B cell (primary cell): ENCODE data around the gene PIK3R3. TPM values are rescaled to one million over a fixed set of nuclear protein-coding genes. Genes with fewer than 3 reads are reported as not detected.

Source experiments
- ATAC-seq: fragments of 200-7000 bp; cut with Tn5 transposase; one replicate; pipeline ENCODE4 v1.10.0; 2021; ENCODE audit warnings: low read depth, mild to moderate bottlenecking, moderate number of reproducible peaks, moderate library complexity
- CTCF ChIA-PET: fragments of 350-600 bp; sonication (Branson Sonifier 250); formaldehyde crosslinking; loops from one replicate; lab custom pipeline; 2021; ENCODE audit warnings: antibody characterized with exemption, inconsistent platforms; lab: Charles Lee
- POLR2A ChIA-PET: fragments of 350-600 bp; sonication (Branson Sonifier 250); formaldehyde crosslinking; loops from one replicate; lab custom pipeline; 2021; ENCODE audit warnings: antibody characterized with exemption; lab: Charles Lee
- DNase-seq: peaks from one replicate; pipeline ENCODE4 v3.0.0; 2013
- H2AFZ ChIP-seq: 2 replicates; pipeline ENCODE4 v1.6.1; 2012; ENCODE audit warnings: mild to moderate bottlenecking, low read depth, low read length; ENCODE audit not compliant: insufficient read depth, poor library complexity, severe bottlenecking
- H3K27ac ChIP-seq, 2 donors: 1 replicate in 1 of 2; 2 replicates in 1 of 2; pipeline ENCODE4 v1.5.1; 2012 to 2013; ENCODE audit warnings: low read length in 2 of 2, mild to moderate bottlenecking in 2 of 2, moderate library complexity in 1 of 2
- H3K27me3 ChIP-seq, 4 experiments: fragments of 200-600 bp in 1 of 4; sonication (generic) in 1 of 4; replicated peaks in 1 of 4; 1 replicate in 2 of 4; 2 replicates in 2 of 4; pipeline versions ENCODE4 v1.6.1 to v1.7.0; 2013 to 2016; ENCODE audit warnings: low read length in 3 of 4, mild to moderate bottlenecking in 2 of 4, mixed read lengths in 1 of 4, moderate library complexity in 1 of 4; ENCODE audit not compliant: insufficient read depth in 4 of 4, control insufficient read depth in 3 of 4; ENCODE audit errors: control extremely low read depth in 1 of 4
- H3K36me3 ChIP-seq, 2 experiments: replicated peaks in 1 of 2; 1 replicate in 1 of 2; 2 replicates in 1 of 2; pipeline versions ENCODE4 v1.6.1 to v1.7.1; 2013; ENCODE audit warnings: low read length in 1 of 2; ENCODE audit not compliant: insufficient read depth in 2 of 2, control insufficient read depth in 1 of 2; ENCODE audit errors: control extremely low read depth in 1 of 2, extremely low read depth in 1 of 2
- H3K4me1 ChIP-seq, 2 donors: fragments of 200-600 bp in 1 of 2; sonication (generic) in 1 of 2; 1 replicate in 1 of 2; 2 replicates in 1 of 2; pipeline versions ENCODE4 v1.5.1 to v1.6.1; 2013 to 2017; ENCODE audit warnings: low read length in 2 of 2; ENCODE audit not compliant: control insufficient read depth in 2 of 2, insufficient read depth in 2 of 2
- H3K4me2 ChIP-seq: replicated peaks from 2 replicates; pipeline ENCODE3; 2012; ENCODE audit warnings: mild to moderate bottlenecking, low read depth, low read length; ENCODE audit not compliant: poor library complexity, severe bottlenecking
- H3K4me3 ChIP-seq, 5 experiments: fragments of 200-600 bp in 1 of 5; sonication (generic) in 1 of 5; 1 replicate in 3 of 5; 2 replicates in 2 of 5; pipeline versions ENCODE4 v1.5.1 to v1.7.0; 2011 to 2016; ENCODE audit warnings: low read length in 4 of 5, mild to moderate bottlenecking in 4 of 5, low read depth in 2 of 5, control low read depth in 1 of 5, moderate library complexity in 1 of 5; ENCODE audit not compliant: insufficient read depth in 1 of 5; ENCODE audit errors: control extremely low read depth in 1 of 5, extremely low read depth in 1 of 5
- H3K79me2 ChIP-seq: fragments of 200-600 bp; sonication (generic); one replicate; pipeline ENCODE4 v1.6.0; 2016; ENCODE audit warnings: low read length; ENCODE audit not compliant: control insufficient read depth, insufficient read depth
- H3K9ac ChIP-seq: fragments of 200-600 bp; sonication (generic); 2 replicates; pipeline ENCODE4 v1.6.1; 2017; ENCODE audit warnings: mild to moderate bottlenecking, low read length, moderate library complexity
- H3K9me3 ChIP-seq, 3 donors: one replicate each; pipeline versions ENCODE4 v1.6.1 to v1.7.1; 2013; ENCODE audit warnings: low read length in 2 of 3; ENCODE audit not compliant: control insufficient read depth in 2 of 3, insufficient read depth in 1 of 3; ENCODE audit errors: control extremely low read depth in 1 of 3
- H4K20me1 ChIP-seq: 2 replicates; pipeline ENCODE4 v1.6.0; 2012; ENCODE audit warnings: mild to moderate bottlenecking, low read length; ENCODE audit not compliant: insufficient read depth, control insufficient read depth, poor library complexity, severe bottlenecking
- H3K27ac Mint-ChIP-seq: one replicate; pipeline ENCODE4 v1.8.0; 2021; ENCODE audit warnings: mixed read lengths
- H3K27me3 Mint-ChIP-seq: one replicate; pipeline ENCODE4 v1.8.0; 2021; ENCODE audit warnings: mixed read lengths
- H3K4me1 Mint-ChIP-seq: one replicate; pipeline ENCODE4 v1.8.0; 2021; ENCODE audit warnings: mixed read lengths
- H3K4me3 Mint-ChIP-seq: one replicate; pipeline ENCODE4 v1.8.0; 2021; ENCODE audit warnings: mixed read lengths
- H3K9me3 Mint-ChIP-seq: one replicate; pipeline ENCODE4 v1.8.0; 2022; ENCODE audit warnings: mixed read lengths; ENCODE audit not compliant: insufficient read depth
- EZH2 ChIP-seq: IDR thresholded peaks from 2 replicates; pipeline ENCODE4 v1.6.1; 2012; ENCODE audit warnings: borderline replicate concordance, low read depth, mild to moderate bottlenecking, moderate library complexity, low read length; ENCODE audit not compliant: insufficient read depth, poor library complexity, severe bottlenecking
- WGBS: methylation state at CpG from one replicate; pipeline ENCODE4 v1.1.5; 2013; ENCODE audit warnings: missing lambda C conversion rate; ENCODE audit not compliant: insufficient coverage; 5-methylcytosine and 5-hydroxymethylcytosine counted together
- intact Hi-C: fragments of 100-400 bp; cut with micrococcal nuclease; formaldehyde crosslinking; loops from one replicate; pipeline ENCODE4 v1.10.0; 2022
- polyA plus RNA-seq: library from polyadenylated mRNA; depleted of rRNA; stranded (reverse); fragments of >200 nt; gene quantifications from 2 replicates; pipeline ENCODE4 v1.2.3, GENCODE V29; 2012
- total RNA-seq, 2 donors: library from RNA; stranded (reverse); fragments of 120-200 nt in 1 of 2; gene quantifications; 1 replicate in 1 of 2; 2 replicates in 1 of 2; pipeline versions ENCODE4 v1.2.3 to v1.2.4, GENCODE V29; 2013 to 2022
- TF ChIP-seq, protein P1 (sequence below): fragments of 200-600 bp; IDR thresholded peaks from one replicate; pipeline ENCODE4 v1.8.0; 2022; ENCODE audit warnings: antibody characterized with exemption, mild to moderate bottlenecking

PIK3R3 gene
- total and polyA plus RNA-seq, 2 donors (not counting 1 experiment from before 2014, with no cell fraction given) = 0.06 to 0.17 TPM

- Histone ChIP-seq H3K9me3 (no peaks in the 10 kb centered on the region), H3K4me2 (no peak overlapping the region), H3K27me3 (no peaks in the 10 kb centered on the region), H3K27ac (no peak overlapping the region), H3K9ac (no peak overlapping the region), H2AFZ (no peak overlapping the region), H4K20me1 (no peaks in the 10 kb centered on the region), H3K36me3 (no peaks in the 10 kb centered on the region), H3K79me2 (no peaks in the 10 kb centered on the region), H3K4me1 (no peaks in the 10 kb centered on the region), H3K4me3 (no peak overlapping the region)
- Mint-ChIP-seq H3K9me3 (no peaks in the 10 kb centered on the region), H3K4me1 (no peaks in the 10 kb centered on the region), H3K4me3 (no peak overlapping the region), H3K27ac (no peak overlapping the region), H3K27me3 (no peaks in the 10 kb centered on the region)
- no peak for ATAC-seq
- intact Hi-C loops = no loop called here
- TF ChIP-seq, protein P1, sequence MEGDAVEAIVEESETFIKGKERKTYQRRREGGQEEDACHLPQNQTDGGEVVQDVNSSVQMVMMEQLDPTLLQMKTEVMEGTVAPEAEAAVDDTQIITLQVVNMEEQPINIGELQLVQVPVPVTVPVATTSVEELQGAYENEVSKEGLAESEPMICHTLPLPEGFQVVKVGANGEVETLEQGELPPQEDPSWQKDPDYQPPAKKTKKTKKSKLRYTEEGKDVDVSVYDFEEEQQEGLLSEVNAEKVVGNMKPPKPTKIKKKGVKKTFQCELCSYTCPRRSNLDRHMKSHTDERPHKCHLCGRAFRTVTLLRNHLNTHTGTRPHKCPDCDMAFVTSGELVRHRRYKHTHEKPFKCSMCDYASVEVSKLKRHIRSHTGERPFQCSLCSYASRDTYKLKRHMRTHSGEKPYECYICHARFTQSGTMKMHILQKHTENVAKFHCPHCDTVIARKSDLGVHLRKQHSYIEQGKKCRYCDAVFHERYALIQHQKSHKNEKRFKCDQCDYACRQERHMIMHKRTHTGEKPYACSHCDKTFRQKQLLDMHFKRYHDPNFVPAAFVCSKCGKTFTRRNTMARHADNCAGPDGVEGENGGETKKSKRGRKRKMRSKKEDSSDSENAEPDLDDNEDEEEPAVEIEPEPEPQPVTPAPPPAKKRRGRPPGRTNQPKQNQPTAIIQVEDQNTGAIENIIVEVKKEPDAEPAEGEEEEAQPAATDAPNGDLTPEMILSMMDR = no peak
- no peak for TF ChIP-seq EZH2
- 100% methylated on average over 1 of the region's 3 CpGs for WGBS
- ChIA-PET CTCF (no interaction called here), POLR2A (no interaction called here)
- DNase-seq = no peak
These were observed 134.3 kb downstream of the PIK3R3 start for GRCh38 chr1:45998020-45998617.

DNA sequence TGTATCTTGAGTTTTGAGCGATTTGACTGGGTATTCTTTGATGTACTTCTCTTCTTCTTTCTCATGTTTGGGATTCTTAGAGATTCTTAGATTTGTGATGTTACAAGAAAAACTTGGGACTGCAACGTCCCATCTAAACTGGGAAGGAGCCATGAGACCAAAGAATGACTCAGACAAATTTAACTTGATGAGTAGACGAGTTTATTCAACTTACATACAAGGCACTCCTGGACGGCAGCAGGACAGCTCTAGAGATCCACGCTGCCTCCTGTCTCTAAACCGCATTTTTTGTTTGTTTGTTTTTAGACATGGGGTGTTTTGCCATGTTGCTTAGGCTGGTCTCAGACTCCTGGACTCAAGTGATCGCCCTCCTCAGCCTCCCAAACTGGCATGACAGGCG is 137.1 kb downstream of the PIK3R3 start:
- H3K4me2 ChIP-seq = no peak overlapping the region
- ChIA-PET POLR2A (no interaction called here), CTCF (no interaction called here)
- no peak overlapping the region for H3K27ac ChIP-seq
- no peaks in the 10 kb centered on the region for H3K9me3 Mint-ChIP-seq
- H3K27ac Mint-ChIP-seq = no peak overlapping the region
- TF ChIP-seq, protein P1 = no peak
- TF ChIP-seq EZH2 = no peak
- H3K4me1 ChIP-seq = peaks cover 0 to 8% of the 10 kb centered on the region in 2 donors
- H3K27me3 Mint-ChIP-seq = no peaks in the 10 kb centered on the region
- H3K36me3 ChIP-seq = no peaks in the 10 kb centered on the region
- DNase-seq (no peak), ATAC-seq (no peak)
- H3K4me3 ChIP-seq = no peak overlapping the region
- H3K9ac ChIP-seq = no peak overlapping the region
- H3K4me3 Mint-ChIP-seq = no peak overlapping the region
- H3K79me2 ChIP-seq = no peaks in the 10 kb centered on the region
- 100% methylated on average over 1 of the region's 8 CpGs for WGBS
- no peak overlapping the region for H2AFZ ChIP-seq
- no peaks in the 10 kb centered on the region for H4K20me1 ChIP-seq
- intact Hi-C loops = no loop called here
- H3K4me1 Mint-ChIP-seq = peaks cover 6% of the 10 kb centered on the region
- H3K9me3 ChIP-seq = no peaks in the 10 kb centered on the region
- no peaks in the 10 kb centered on the region for H3K27me3 ChIP-seq
